ENCODE results near the gene DCTN2. TPM values are rescaled to one million over a fixed set of nuclear protein-coding genes. Genes with fewer than 3 reads are reported as not detected.

Gene DCTN2
- total and polyA plus RNA-seq, 2 donors (not counting 3 experiments of a cell fraction or from before 2014, with no cell fraction given) = 146 to 161 TPM

MicroRNAs encoded within 50 kb of the gene (microRNA counts, 767-probe panel; counts per million panel counts)
- microRNA hsa-miR-616-3p = 723 counts per million, percentile 96 among the panel's probes with 10 or more counts

Small RNA genes within 50 kb of the gene (microRNA-seq; reads per million reads assigned to microRNA genes)
- gene MIR616 (ENCODE audit: borderline number of aligned reads, borderline replicate concordance) = 1.5 reads per million
- gene MIR6758 (ENCODE audit: borderline number of aligned reads, borderline replicate concordance) = not detected

Small RNA genes within 50 kb of the gene (small RNA-seq; reads per million reads assigned to genes)
- gene MIR616 (ENCODE audit: insufficient read depth, insufficient read length, low read depth, low replicate concordance) = not detected

Other genes with a start within 250 kb of the DCTN2 start
- 31.3 and 36.6 TPM in 2 replicates for gene R3HDM2, start 116.1 kb downstream of the DCTN2 start, total RNA-seq
- 26.1 and 28.0 TPM in 2 replicates for gene R3HDM2, start 116.1 kb downstream of the DCTN2 start, polyA plus RNA-seq
- not detected in 2 replicates for gene INHBC, start 112.4 kb downstream of the DCTN2 start, total RNA-seq
- 0.08 TPM in 1 of 2 replicates, not detected in the other for gene INHBC, start 112.4 kb downstream of the DCTN2 start, polyA plus RNA-seq
- not detected in 2 replicates for gene INHBE, start 91.9 kb downstream of the DCTN2 start, total RNA-seq
- gene INHBE, start 91.9 kb downstream of the DCTN2 start, polyA plus RNA-seq = not detected in 2 replicates
- 0.29 and 1.1 TPM in 2 replicates for gene GLI1, start 87.4 kb downstream of the DCTN2 start, total RNA-seq
- gene GLI1, start 87.4 kb downstream of the DCTN2 start, polyA plus RNA-seq = 0.10 and 0.14 TPM in 2 replicates
- 0.38 TPM in 1 of 2 replicates, not detected in the other for gene ARHGAP9, start 67.3 kb downstream of the DCTN2 start, total RNA-seq
- 0.25 and 0.35 TPM in 2 replicates for gene ARHGAP9, start 67.3 kb downstream of the DCTN2 start, polyA plus RNA-seq
- gene MARS1, start 59.1 kb downstream of the DCTN2 start, total RNA-seq = 212 and 216 TPM in 2 replicates
- 98.8 and 118 TPM in 2 replicates for gene MARS1, start 59.1 kb downstream of the DCTN2 start, polyA plus RNA-seq
- 9.8 and 13.7 TPM in 2 replicates for gene DDIT3, start 26.7 kb downstream of the DCTN2 start, total RNA-seq
- gene DDIT3, start 26.7 kb downstream of the DCTN2 start, polyA plus RNA-seq = 15.4 and 22.0 TPM in 2 replicates
- 85.6 and 95.2 TPM in 2 replicates for gene MBD6, start 24.4 kb downstream of the DCTN2 start, total RNA-seq
- 8.5 and 10.6 TPM in 2 replicates for gene MBD6, start 24.4 kb downstream of the DCTN2 start, polyA plus RNA-seq
- 0.12 and 0.35 TPM in 2 replicates for gene KIF5A, start 2.9 kb upstream of the DCTN2 start, total RNA-seq
- 0.05 and 0.07 TPM in 2 replicates for gene KIF5A, start 2.9 kb upstream of the DCTN2 start, polyA plus RNA-seq
- gene PIP4K2C, start 44.0 kb upstream of the DCTN2 start, total RNA-seq = 9.1 and 11.5 TPM in 2 replicates
- 10.5 and 11.3 TPM in 2 replicates for gene PIP4K2C, start 44.0 kb upstream of the DCTN2 start, polyA plus RNA-seq
- gene DTX3, start 57.6 kb upstream of the DCTN2 start, total RNA-seq = 25.9 and 34.5 TPM in 2 replicates
- gene DTX3, start 57.6 kb upstream of the DCTN2 start, polyA plus RNA-seq = 51.4 and 65.0 TPM in 2 replicates
- gene ARHGEF25, start 64.2 kb upstream of the DCTN2 start, total RNA-seq = 4.7 and 7.4 TPM in 2 replicates
- gene ARHGEF25, start 64.2 kb upstream of the DCTN2 start, polyA plus RNA-seq = 3.5 and 4.7 TPM in 2 replicates
- gene B4GALNT1, start 86.0 kb upstream of the DCTN2 start, total RNA-seq = 0.25 and 0.35 TPM in 2 replicates
- 0.24 and 0.33 TPM in 2 replicates for gene B4GALNT1, start 86.0 kb upstream of the DCTN2 start, polyA plus RNA-seq
- gene OS9, start 146.9 kb upstream of the DCTN2 start, total RNA-seq = 188 and 212 TPM in 2 replicates
- 374 and 561 TPM in 2 replicates for gene OS9, start 146.9 kb upstream of the DCTN2 start, polyA plus RNA-seq
- gene AGAP2, start 191.6 kb upstream of the DCTN2 start, total RNA-seq = 0.05 and 0.24 TPM in 2 replicates
- 0.04 and 0.05 TPM in 2 replicates for gene AGAP2, start 191.6 kb upstream of the DCTN2 start, polyA plus RNA-seq
- 14.6 and 15.0 TPM in 2 replicates for gene TSPAN31, start 197.8 kb upstream of the DCTN2 start, total RNA-seq
- gene TSPAN31, start 197.8 kb upstream of the DCTN2 start, polyA plus RNA-seq = 33.3 and 43.9 TPM in 2 replicates
- 156 and 171 TPM in 2 replicates for gene CDK4, start 205.1 kb upstream of the DCTN2 start, total RNA-seq
- gene CDK4, start 205.1 kb upstream of the DCTN2 start, polyA plus RNA-seq = 300 and 332 TPM in 2 replicates
- gene MARCHF9, start 207.9 kb upstream of the DCTN2 start, total RNA-seq = 3.0 and 4.6 TPM in 2 replicates
- 4.8 and 5.8 TPM in 2 replicates for gene MARCHF9, start 207.9 kb upstream of the DCTN2 start, polyA plus RNA-seq
- gene CYP27B1, start 219.9 kb upstream of the DCTN2 start, total RNA-seq = 2.4 and 2.7 TPM in 2 replicates
- gene CYP27B1, start 219.9 kb upstream of the DCTN2 start, polyA plus RNA-seq = 0.62 TPM in 2 replicates
- 24.3 and 24.8 TPM in 2 replicates for gene METTL1, start 224.9 kb upstream of the DCTN2 start, total RNA-seq
- gene METTL1, start 224.9 kb upstream of the DCTN2 start, polyA plus RNA-seq = 23.6 and 25.0 TPM in 2 replicates
- 6.6 and 8.8 TPM in 2 replicates for gene EEF1AKMT3, start 225.4 kb upstream of the DCTN2 start, total RNA-seq
- 7.3 and 7.9 TPM in 2 replicates for gene EEF1AKMT3, start 225.4 kb upstream of the DCTN2 start, polyA plus RNA-seq
- 39.3 and 41.8 TPM in 2 replicates for gene TSFM, start 235.6 kb upstream of the DCTN2 start, total RNA-seq
- 13.2 and 16.5 TPM in 2 replicates for gene TSFM, start 235.6 kb upstream of the DCTN2 start, polyA plus RNA-seq

All from endothelial cell of umbilical vein (primary cell).